OCI-LY1 (cell line): ENCODE data around the gene LIME1.

Experiments used
- EZH2 ChIP-seq: fragments of 200-600 bp; sonication (generic), shearing (Covaris generic); IDR thresholded peaks from 2 replicates; pipeline ENCODE4 v1.8.0; 2017; ENCODE audit warnings: borderline replicate concordance, mixed run types, mild to moderate bottlenecking, antibody characterized with exemption, low read length, moderate library complexity, mixed read lengths
- TF ChIP-seq, protein P1 (sequence below): fragments of 200-600 bp; sonication (generic), shearing (Covaris generic); IDR thresholded peaks from 2 replicates; pipeline ENCODE4 v1.5.1; 2017; ENCODE audit warnings: mild to moderate bottlenecking, antibody characterized with exemption, low read length, moderate library complexity, mixed read lengths

DNA sequence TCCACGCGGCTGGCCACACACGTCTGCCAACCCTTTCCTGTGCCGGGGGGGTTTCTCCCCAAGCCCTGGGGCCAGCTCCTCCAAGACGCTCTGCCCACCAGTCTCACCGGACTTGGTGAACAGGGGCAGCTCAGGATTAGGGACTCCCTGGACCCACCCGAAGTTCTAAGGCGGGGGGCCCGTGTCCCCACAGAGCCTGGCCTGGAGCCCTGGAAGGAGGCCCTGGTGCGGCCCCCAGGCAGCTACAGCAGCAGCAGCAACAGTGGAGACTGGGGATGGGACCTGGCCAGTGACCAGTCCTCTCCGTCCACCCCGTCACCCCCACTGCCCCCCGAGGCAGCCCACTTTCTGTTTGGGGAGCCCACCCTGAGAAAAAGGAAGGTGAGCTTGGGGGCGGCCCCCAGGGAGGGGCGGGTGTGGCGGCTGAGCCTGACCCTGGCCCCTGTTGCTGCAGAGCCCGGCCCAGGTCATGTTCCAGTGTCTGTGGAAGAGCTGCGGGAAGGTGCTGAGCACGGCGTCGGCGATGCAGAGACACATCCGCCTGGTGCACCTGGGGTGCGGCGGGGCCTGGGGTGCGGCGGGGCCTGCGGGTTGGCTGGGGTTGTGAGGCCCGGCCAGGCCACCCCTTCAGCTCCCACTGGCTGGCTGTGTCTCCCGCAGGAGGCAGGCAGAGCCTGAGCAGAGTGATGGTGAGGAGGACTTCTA is 5.4 kb downstream of the LIME1 start:
- no peak for TF ChIP-seq EZH2
- TF ChIP-seq, protein P1, sequence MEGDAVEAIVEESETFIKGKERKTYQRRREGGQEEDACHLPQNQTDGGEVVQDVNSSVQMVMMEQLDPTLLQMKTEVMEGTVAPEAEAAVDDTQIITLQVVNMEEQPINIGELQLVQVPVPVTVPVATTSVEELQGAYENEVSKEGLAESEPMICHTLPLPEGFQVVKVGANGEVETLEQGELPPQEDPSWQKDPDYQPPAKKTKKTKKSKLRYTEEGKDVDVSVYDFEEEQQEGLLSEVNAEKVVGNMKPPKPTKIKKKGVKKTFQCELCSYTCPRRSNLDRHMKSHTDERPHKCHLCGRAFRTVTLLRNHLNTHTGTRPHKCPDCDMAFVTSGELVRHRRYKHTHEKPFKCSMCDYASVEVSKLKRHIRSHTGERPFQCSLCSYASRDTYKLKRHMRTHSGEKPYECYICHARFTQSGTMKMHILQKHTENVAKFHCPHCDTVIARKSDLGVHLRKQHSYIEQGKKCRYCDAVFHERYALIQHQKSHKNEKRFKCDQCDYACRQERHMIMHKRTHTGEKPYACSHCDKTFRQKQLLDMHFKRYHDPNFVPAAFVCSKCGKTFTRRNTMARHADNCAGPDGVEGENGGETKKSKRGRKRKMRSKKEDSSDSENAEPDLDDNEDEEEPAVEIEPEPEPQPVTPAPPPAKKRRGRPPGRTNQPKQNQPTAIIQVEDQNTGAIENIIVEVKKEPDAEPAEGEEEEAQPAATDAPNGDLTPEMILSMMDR = no peak
